GM23338 (cell line): ENCODE measurements around the gene FAF1. TPM values are rescaled to one million over a fixed set of nuclear protein-coding genes. Genes with fewer than 3 reads are reported as not detected.

Source experiments
- ATAC-seq: fragments of 200-7000 bp; cut with Tn5 transposase; 3 replicates; pipeline ENCODE4 v1.9.1; 2020
- DNase-seq: peaks from one replicate; pipeline ENCODE4 v3.0.0-alpha.2; 2015; ENCODE audit warnings: low spot score
- H2AFZ ChIP-seq: fragments of 200-600 bp; sonication (generic); 2 replicates; pipeline ENCODE4 v1.8.0; 2016; ENCODE audit warnings: antibody characterized with exemption, mild to moderate bottlenecking, moderate library complexity
- H3F3A ChIP-seq: fragments of 200-600 bp; sonication (generic); replicated peaks from 2 replicates; pipeline ENCODE4 v1.8.0; 2017; ENCODE audit warnings: antibody characterized with exemption, mixed run types, low read depth
- H3K27ac ChIP-seq: fragments of 200-600 bp; sonication (generic); 2 replicates; pipeline ENCODE4 v1.6.1; 2016; ENCODE audit warnings: low read depth
- H3K27me3 ChIP-seq: fragments of 200-600 bp; sonication (generic); 2 replicates; pipeline ENCODE4 v1.8.0; 2016; ENCODE audit warnings: mild to moderate bottlenecking, mixed run types, moderate library complexity; ENCODE audit not compliant: insufficient read depth
- H3K36me3 ChIP-seq: fragments of 200-600 bp; sonication (generic); 2 replicates; pipeline ENCODE4 v1.8.0; 2016; ENCODE audit warnings: mild to moderate bottlenecking; ENCODE audit not compliant: insufficient read depth
- H3K4me1 ChIP-seq: fragments of 200-600 bp; sonication (generic); 2 replicates; pipeline ENCODE4 v1.8.0; 2016; ENCODE audit warnings: mild to moderate bottlenecking, moderate library complexity; ENCODE audit not compliant: insufficient read depth
- H3K4me2 ChIP-seq: fragments of 200-600 bp; sonication (generic); 2 replicates; pipeline ENCODE4 v1.7.1; 2017; ENCODE audit warnings: mixed run types
- H3K4me3 ChIP-seq: fragments of 200-600 bp; sonication (generic); 2 replicates; pipeline ENCODE4 v1.6.1; 2016; ENCODE audit warnings: mixed run types
- H3K79me2 ChIP-seq: fragments of 200-600 bp; sonication (generic); replicated peaks from 2 replicates; pipeline ENCODE4 v1.8.0; 2017; ENCODE audit warnings: mild to moderate bottlenecking; ENCODE audit not compliant: insufficient read depth
- H3K9me2 ChIP-seq: fragments of 200-600 bp; sonication (generic); 2 replicates; pipeline ENCODE4 v1.8.0; 2017; ENCODE audit not compliant: insufficient read depth
- H4K20me1 ChIP-seq: fragments of 200-600 bp; sonication (generic); replicated peaks from 2 replicates; pipeline ENCODE4 v1.8.0; 2017; ENCODE audit warnings: mild to moderate bottlenecking; ENCODE audit not compliant: insufficient read depth
- H3K27ac Mint-ChIP-seq: 2 replicates; pipeline ENCODE4 v1.8.0; 2020; ENCODE audit warnings: inconsistent platforms, mild to moderate bottlenecking, moderate library complexity, mixed read lengths
- H3K27me3 Mint-ChIP-seq: 3 replicates; pipeline ENCODE4 v1.8.0; 2022; ENCODE audit warnings: low read depth, mild to moderate bottlenecking, moderate library complexity, mixed read lengths, inconsistent platforms; ENCODE audit not compliant: insufficient read depth, poor library complexity
- H3K36me3 Mint-ChIP-seq: 3 replicates; pipeline ENCODE4 v1.8.0; 2021; ENCODE audit warnings: low read depth, mild to moderate bottlenecking, inconsistent platforms, moderate library complexity, mixed read lengths
- H3K4me1 Mint-ChIP-seq: 3 replicates; pipeline ENCODE4 v1.8.0; 2020; ENCODE audit warnings: mild to moderate bottlenecking, inconsistent platforms, mixed read lengths
- H3K4me3 Mint-ChIP-seq: 3 replicates; pipeline ENCODE4 v1.8.0; 2021; ENCODE audit warnings: moderate library complexity, mild to moderate bottlenecking, inconsistent platforms, mixed read lengths
- H3K9me3 Mint-ChIP-seq: 3 replicates; pipeline ENCODE4 v1.8.0; 2020; ENCODE audit warnings: moderate library complexity, mild to moderate bottlenecking, inconsistent platforms, mixed read lengths
- CREB1 ChIP-seq: fragments of 250-450 bp; sonication (Bioruptor Pico); IDR thresholded peaks from 2 replicates; pipeline ENCODE4 v1.5.0; 2020; ENCODE audit warnings: low read depth, mild to moderate bottlenecking, moderate library complexity
- CTCF ChIP-seq, 2 experiments: fragments of 200-600 bp in 1 of 2; sonication (generic) in 1 of 2; conservative IDR thresholded peaks; 2 replicates each; pipeline versions ENCODE4 v1.5.1 to v1.6.1; 2016 to 2017; ENCODE audit warnings: antibody characterized with exemption in 2 of 2, low read depth in 2 of 2, mild to moderate bottlenecking in 2 of 2, moderate library complexity in 1 of 2
- ETS1 ChIP-seq: IDR thresholded peaks from 2 replicates; pipeline ENCODE4 v1.6.1; 2016; ENCODE audit warnings: antibody characterized with exemption
- EZH2 ChIP-seq: fragments of 200-600 bp; sonication (generic); IDR thresholded peaks from one replicate; pipeline ENCODE4 v1.8.0; 2017; ENCODE audit warnings: antibody characterized with exemption, mild to moderate bottlenecking, low read depth; ENCODE audit not compliant: unreplicated experiment
- EZH2phosphoT487 ChIP-seq: fragments of 200-600 bp; sonication (generic); IDR thresholded peaks from one replicate; pipeline ENCODE4 v1.8.1; 2018; ENCODE audit warnings: antibody characterized with exemption; ENCODE audit not compliant: unreplicated experiment
- JUNB ChIP-seq: IDR thresholded peaks from one replicate; pipeline ENCODE4 v1.6.1; 2016; ENCODE audit warnings: antibody characterized with exemption; ENCODE audit not compliant: unreplicated experiment
- NANOG ChIP-seq: IDR thresholded peaks from 2 replicates; pipeline ENCODE4 v1.6.1; 2016; ENCODE audit warnings: antibody characterized with exemption, borderline replicate concordance
- POLR2AphosphoS5 ChIP-seq: IDR thresholded peaks from 2 replicates; pipeline ENCODE4 v1.6.1; 2016; ENCODE audit warnings: antibody characterized with exemption, low read depth
- REST ChIP-seq: IDR thresholded peaks from one replicate; pipeline ENCODE4 v1.6.1; 2018; ENCODE audit warnings: antibody characterized with exemption; ENCODE audit not compliant: unreplicated experiment
- STAT1 ChIP-seq: IDR thresholded peaks from one replicate; pipeline ENCODE4 v1.6.1; 2016; ENCODE audit warnings: antibody characterized with exemption; ENCODE audit not compliant: unreplicated experiment
- ZNF114 ChIP-seq: fragments of 250-450 bp; sonication (Bioruptor Pico); IDR thresholded peaks from 2 replicates; pipeline ENCODE4 v1.5.0; 2020; ENCODE audit warnings: mild to moderate bottlenecking, moderate library complexity
- polyA plus RNA-seq: library from polyadenylated mRNA; unstranded; fragments of >200 nt; fragmentation: Nextera tagmentation; extraction: Ambion mirVana; gene quantifications from 2 replicates; pipeline ENCODE4 v1.2.1, GENCODE V29; 2016
- total RNA-seq: library from RNA; depleted of rRNA; stranded (reverse); fragments of >200 nt; shearing (Covaris generic); gene quantifications from 2 replicates; pipeline ENCODE4 v1.2.3, GENCODE V29; 2014

The FAF1 gene
- total and polyA plus RNA-seq, 2 experiments from 2014 or later = 24.1 to 53.2 TPM

GRCh38 chr1:50847303-50847702 lies 112.8 kb downstream of the FAF1 start (continued):
- TF ChIP-seq ETS1 (no peak), NANOG (no peak), CREB1 (no peak), EZH2 (no peak), CTCF (conservative IDR thresholded peaks at IDR 0.05; ENCODE audit: low read depth in 2 of 2) (no peak), EZH2phosphoT487 (no peak), JUNB (no peak), STAT1 (no peak)

- Histone ChIP-seq H3K9me2 (no peaks in the 10 kb centered on the region), H3K4me1 (no peaks in the 10 kb centered on the region), H3F3A (no peaks in the 10 kb centered on the region), H3K36me3 (no peaks in the 10 kb centered on the region), H3K4me2 (no peak overlapping the region), H3K4me3 (no peak overlapping the region), H3K27me3 (no peaks in the 10 kb centered on the region), H4K20me1 (no peaks in the 10 kb centered on the region), H2AFZ (no peak overlapping the region), H3K27ac (no peak overlapping the region), H3K79me2 (peaks cover 9% of the 10 kb centered on the region)
- H3K4me1 Mint-ChIP-seq = peaks cover 3% of the 10 kb centered on the region; the same call in 2 of the 3 replicates
- H3K4me3 Mint-ChIP-seq = no peak overlapping the region
- DNase-seq (peak; percentile 4), ATAC-seq (peak; percentile 43; the same call in 2 of the 3 replicates)
- H3K27me3 Mint-ChIP-seq = peaks cover 2% of the 10 kb centered on the region
- 0 out of 2 replicates have a peak overlapping the region, but pooled peaks have one; percentile 4 for H3K27ac Mint-ChIP-seq
- H3K36me3 Mint-ChIP-seq = peaks cover 4% of the 10 kb centered on the region; the same call in 2 of the 3 replicates
- H3K9me3 Mint-ChIP-seq = peaks cover 7% of the 10 kb centered on the region; the same call in 2 of the 3 replicates
- TF ChIP-seq CREB1 (no peak), JUNB (no peak), ZNF114 (CRISPR knock-in tag) (no peak), REST (no peak), POLR2AphosphoS5 (no peak), CTCF (conservative IDR thresholded peaks at IDR 0.05; ENCODE audit: low read depth in 2 of 2) (no peak)
Observed at GRCh38 chr1:50846224-50846839, 113.7 kb downstream of the FAF1 start.
